HG03439 (cell line): ENCODE results near the gene TENM4.

Experiments used
- ATAC-seq: cut with Tn5 transposase; IDR thresholded peaks from one replicate; pipeline ENCODE4 v1.9.1; 2021; ENCODE audit warnings: mild to moderate bottlenecking, moderate library complexity; ENCODE audit not compliant: unreplicated experiment

Gene TENM4

DNA sequence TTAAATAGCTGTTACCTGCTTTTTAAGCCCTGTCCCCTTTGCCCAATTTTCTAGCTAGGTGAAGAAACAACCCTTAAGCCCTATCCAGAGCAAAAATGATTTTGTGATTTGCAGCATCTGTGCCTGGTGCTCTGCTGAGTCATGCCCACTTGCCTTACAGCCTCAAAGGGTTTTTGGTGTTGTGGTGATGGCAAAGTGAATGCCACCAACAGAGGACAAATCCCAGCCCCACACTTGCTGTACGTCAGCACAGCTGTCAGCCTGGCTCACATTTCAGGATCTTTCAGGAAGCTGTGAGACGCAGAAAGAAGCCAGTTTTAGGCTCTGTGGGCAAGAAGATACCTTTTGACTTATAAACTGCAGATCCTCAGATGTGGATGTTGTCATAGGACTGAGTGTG is 401.7 kb downstream of the TENM4 start:
- ATAC-seq, result no peak

- ATAC-seq, result no peak
Observed at GRCh38 chr11:79035881-79036280, 404.9 kb downstream of the TENM4 start.

DNA sequence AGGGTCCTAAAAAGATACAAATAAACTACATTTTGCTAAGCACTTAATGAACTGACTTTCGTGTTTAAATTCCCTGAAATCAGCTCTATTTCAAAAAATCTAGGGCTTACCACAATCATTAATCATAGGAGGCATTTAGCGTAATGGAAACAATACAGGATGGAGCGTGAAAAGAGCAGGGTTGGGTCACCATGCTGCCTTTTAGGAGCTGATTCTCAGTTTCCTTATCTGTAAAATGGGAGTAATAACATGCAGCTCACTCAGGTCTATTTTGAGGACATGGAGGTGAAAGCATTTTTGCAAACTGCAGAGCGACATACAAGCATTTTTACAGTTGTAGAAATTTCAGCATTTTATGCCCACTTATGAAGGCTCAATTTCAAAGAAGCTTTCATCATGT is 407.0 kb downstream of the TENM4 start:
- no peak for ATAC-seq

DNA sequence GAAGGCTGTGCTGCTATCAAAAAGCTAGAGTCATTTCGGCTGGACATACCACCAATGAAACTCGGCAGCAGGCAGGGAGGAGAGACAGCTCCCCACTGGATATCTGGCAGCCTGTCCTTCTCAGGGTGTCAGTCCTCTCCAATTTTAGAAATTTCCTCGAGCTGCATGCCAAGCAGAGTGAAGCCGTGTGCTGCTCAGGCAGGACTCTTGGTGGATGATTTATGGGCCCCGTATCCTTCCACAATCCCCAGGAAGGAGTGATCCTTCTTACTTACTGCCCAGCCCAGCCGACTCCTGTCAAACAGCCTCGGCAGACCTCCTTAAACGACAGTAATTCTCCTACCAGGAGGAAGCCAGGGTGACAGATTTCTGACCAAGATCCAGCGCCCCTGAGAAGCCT is 410.4 kb downstream of the TENM4 start:
- ATAC-seq, result no peak

DNA sequence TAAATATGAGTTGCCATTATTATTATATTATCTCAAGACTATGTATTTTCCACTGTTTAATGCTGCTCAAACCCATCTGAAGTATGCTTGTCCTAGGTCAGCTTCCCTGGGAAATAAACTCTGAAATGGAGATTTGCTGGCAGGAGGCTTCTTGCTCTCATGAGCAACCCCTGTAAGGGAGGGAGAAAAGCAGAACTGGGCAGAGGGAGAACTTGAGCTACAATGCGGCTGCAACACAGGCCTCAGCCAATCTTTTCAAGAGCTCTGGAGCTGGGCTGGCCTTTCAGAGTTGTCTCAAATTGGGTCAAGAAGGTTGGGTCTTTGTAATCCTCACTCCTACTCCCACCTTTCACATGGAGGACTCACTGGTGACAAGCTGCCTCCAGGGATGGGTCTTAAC is 412.6 kb downstream of the TENM4 start:
- ATAC-seq, result no peak

- peak; percentile 69 for ATAC-seq
Observed at GRCh38 chr11:79026803-79027445, 413.9 kb downstream of the TENM4 start.

GRCh38 chr11:79025622-79026021 is 415.2 kb downstream of the TENM4 start:
- no peak for ATAC-seq

DNA sequence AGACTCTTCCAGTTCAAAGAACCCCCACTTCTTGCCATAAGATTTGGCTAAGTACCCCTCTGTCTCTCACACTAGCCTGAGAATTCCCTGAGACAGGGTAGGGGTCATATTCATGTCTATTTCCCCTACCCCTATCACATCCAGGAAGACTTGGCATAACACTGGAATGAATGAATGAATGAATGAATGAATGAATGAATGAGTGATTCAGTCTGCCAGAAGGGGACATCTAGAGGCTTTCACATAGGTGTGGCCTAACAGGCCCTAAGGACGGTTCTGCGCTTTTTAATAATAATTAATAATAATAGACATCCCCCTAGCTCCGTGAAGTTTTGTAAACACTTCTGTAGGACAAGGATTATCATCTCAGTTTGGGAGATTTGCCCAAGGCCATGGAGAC is 415.7 kb downstream of the TENM4 start:
- no peak for ATAC-seq

- ATAC-seq, result no peak
Observed at GRCh38 chr11:79022265-79022664, 418.6 kb downstream of the TENM4 start.

- ATAC-seq, result no peak
Observed at GRCh38 chr11:79021601-79022000, 419.2 kb downstream of the TENM4 start.

- ATAC-seq, result no peak
Observed at GRCh38 chr11:79019975-79020374, 420.9 kb downstream of the TENM4 start.

- ATAC-seq, result no peak
Observed at GRCh38 chr11:79019277-79019676, 421.6 kb downstream of the TENM4 start.

- ATAC-seq, result no peak
Observed at GRCh38 chr11:79018371-79018849, 422.4 kb downstream of the TENM4 start.

GRCh38 chr11:79017811-79018210 is 423.0 kb downstream of the TENM4 start:
- ATAC-seq, result no peak

GRCh38 chr11:79013509-79013908 is 427.3 kb downstream of the TENM4 start:
- no peak for ATAC-seq

DNA sequence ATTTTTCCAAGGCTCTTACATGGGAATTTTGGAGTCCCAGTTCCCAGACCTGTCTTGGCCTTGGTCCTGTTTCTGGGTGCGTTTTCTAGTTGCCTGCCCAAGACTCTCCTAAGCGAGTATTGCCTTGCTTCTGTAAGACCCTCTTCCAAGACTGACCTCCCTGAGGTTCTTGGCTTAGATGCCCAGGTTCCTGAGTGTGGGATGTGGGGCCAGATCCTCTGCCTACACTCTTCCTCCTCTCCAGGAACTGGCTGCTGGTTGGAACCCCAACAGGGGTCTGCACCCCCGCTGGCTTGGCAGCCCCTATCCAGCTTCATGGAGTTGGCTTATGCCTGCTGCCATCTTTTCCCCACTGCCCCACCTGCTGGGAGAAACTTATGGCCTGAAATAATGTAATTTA is 429.5 kb downstream of the TENM4 start:
- no peak for ATAC-seq

DNA sequence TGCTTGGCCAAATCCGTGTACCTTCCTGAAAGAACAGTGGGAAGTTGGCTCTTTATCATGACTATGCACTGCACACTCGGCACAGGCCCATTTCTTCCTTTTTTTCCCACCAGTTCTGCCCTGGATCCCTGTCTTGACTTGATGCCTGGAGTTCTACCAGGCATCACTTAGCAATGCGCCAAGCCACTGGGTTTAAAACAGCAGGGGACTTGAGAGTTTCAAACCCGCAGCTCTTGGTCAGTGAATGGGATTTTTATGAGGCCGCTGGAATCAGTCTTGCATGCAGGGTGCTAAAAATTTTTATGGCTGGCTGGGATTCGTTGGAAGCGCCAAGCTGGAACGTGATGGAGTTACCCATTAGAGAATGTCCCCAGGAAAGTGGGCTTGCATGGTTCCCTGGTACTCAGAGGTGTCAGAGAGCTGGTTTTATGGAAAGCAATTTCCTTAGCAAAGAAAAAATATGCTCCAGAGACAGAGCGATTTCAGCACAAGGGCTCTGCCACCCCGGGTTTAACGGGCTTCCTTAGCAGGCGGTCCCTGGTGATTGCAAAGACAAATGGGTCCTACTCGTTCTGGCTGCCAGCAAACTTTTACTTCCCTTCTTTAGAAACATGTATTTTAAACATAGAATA is 432.9 kb downstream of the TENM4 start:
- ATAC-seq, result no peak

DNA sequence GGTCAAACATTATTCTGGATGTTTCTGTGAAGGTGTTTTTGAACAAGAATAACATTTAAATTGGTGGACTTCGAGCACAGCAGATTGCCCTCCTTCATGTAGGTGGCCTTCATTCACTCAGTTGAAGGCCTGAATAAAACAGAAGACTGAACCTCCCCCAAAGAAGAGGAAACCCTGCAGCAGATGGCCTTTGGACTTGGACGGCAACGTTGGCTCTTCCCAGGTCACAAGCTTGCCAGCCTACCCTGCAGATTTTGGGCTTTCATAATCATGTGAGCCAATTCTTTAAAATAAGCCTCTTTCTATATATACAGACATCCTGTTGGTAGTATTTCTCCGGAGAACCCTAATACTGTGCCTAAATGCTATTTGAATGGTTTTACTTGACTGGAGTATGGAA is 434.0 kb downstream of the TENM4 start:
- no peak for ATAC-seq

GRCh38 chr11:78996007-78996406 is 444.8 kb downstream of the TENM4 start:
- ATAC-seq, result no peak

DNA sequence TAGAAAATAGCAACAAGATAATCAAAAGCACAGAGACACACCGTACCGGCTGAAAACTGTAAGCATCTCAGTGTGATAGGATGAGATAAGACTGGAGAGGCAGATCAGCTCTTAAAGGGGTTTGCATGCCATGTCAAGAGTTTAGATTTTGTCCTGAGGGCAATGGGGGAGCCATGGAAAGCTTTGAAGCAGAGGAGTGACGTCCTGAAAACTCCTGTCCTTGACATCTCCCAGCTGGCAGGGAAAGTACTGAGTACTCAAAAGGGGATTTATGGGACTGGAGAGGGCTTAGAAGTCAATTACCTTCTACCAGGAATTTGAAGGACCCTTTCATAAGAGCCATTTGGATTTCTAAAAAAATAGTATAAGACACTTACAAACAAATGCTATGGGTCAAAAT is 445.7 kb downstream of the TENM4 start:
- no peak for ATAC-seq

- ATAC-seq, result no peak
Observed at GRCh38 chr11:78993802-78994430, 446.9 kb downstream of the TENM4 start.

GRCh38 chr11:78991681-78992080 is 449.1 kb downstream of the TENM4 start:
- ATAC-seq, result no peak
